H9 (cell line): ENCODE results near the gene UPF2. TPM values are rescaled to one million over a fixed set of nuclear protein-coding genes. Genes with fewer than 3 reads are reported as not detected.

ENCODE experiments used
- DNase-seq: peaks from one replicate; pipeline ENCODE4 v3.0.0-alpha.2; 2017
- H2AFZ ChIP-seq: one replicate; pipeline ENCODE4 v1.6.1; 2013; ENCODE audit warnings: mild to moderate bottlenecking, low read length, control low read depth, moderate library complexity
- H2AK5ac ChIP-seq: 2 replicates; pipeline ENCODE4 v1.6.1; 2013; ENCODE audit warnings: low read length, control low read depth, mixed read lengths; ENCODE audit not compliant: insufficient read length
- H2BK120ac ChIP-seq: one replicate; pipeline ENCODE4 v1.6.1; 2013; ENCODE audit warnings: low read depth, mild to moderate bottlenecking, low read length, control low read depth, inconsistent platforms; ENCODE audit not compliant: poor library complexity, severe bottlenecking
- H2BK12ac ChIP-seq: 2 replicates; pipeline ENCODE4 v1.6.1; 2013; ENCODE audit warnings: low read length, control low read depth, mixed read lengths, low read depth; ENCODE audit not compliant: insufficient read length
- H2BK15ac ChIP-seq: 2 replicates; pipeline ENCODE4 v1.6.1; 2013; ENCODE audit warnings: low read depth, low read length, control low read depth
- H2BK20ac ChIP-seq: one replicate; pipeline ENCODE4 v1.6.1; 2013; ENCODE audit warnings: low read depth, mild to moderate bottlenecking, low read length, control low read depth, inconsistent platforms; ENCODE audit not compliant: poor library complexity, severe bottlenecking
- H2BK5ac ChIP-seq: 2 replicates; pipeline ENCODE4 v1.6.1; 2013; ENCODE audit warnings: low read length, control low read depth, mixed read lengths; ENCODE audit not compliant: insufficient read length
- H3K14ac ChIP-seq: 2 replicates; pipeline ENCODE4 v1.6.1; 2013; ENCODE audit warnings: low read length, control low read depth; ENCODE audit not compliant: insufficient read depth
- H3K18ac ChIP-seq: 2 replicates; pipeline ENCODE4 v1.6.1; 2013; ENCODE audit warnings: low read depth, mild to moderate bottlenecking, mixed read lengths, low read length, control low read depth; ENCODE audit not compliant: insufficient read length
- H3K23ac ChIP-seq: 2 replicates; pipeline ENCODE4 v1.6.1; 2013; ENCODE audit warnings: low read length, control low read depth, mixed read lengths, low read depth; ENCODE audit not compliant: insufficient read length
- H3K23me2 ChIP-seq: 2 replicates; pipeline ENCODE4 v1.6.1; 2013; ENCODE audit warnings: low read depth, mild to moderate bottlenecking, mixed read lengths, low read length, control low read depth; ENCODE audit not compliant: insufficient read length, poor library complexity, severe bottlenecking
- H3K27ac ChIP-seq: 2 replicates; pipeline ENCODE4 v1.5.1; 2013; ENCODE audit warnings: low read length, control low read depth, mixed read lengths, low read depth; ENCODE audit not compliant: insufficient read length
- H3K27me3 ChIP-seq: 2 replicates; pipeline ENCODE4 v1.6.1; 2013; ENCODE audit warnings: low read length, control low read depth, inconsistent platforms; ENCODE audit not compliant: insufficient read depth
- H3K4ac ChIP-seq: 2 replicates; pipeline ENCODE4 v1.6.1; 2013; ENCODE audit warnings: low read depth, mild to moderate bottlenecking, control low read depth, inconsistent platforms, low read length, moderate library complexity
- H3K4me1 ChIP-seq: 2 replicates; pipeline ENCODE4 v1.6.1; 2013; ENCODE audit warnings: low read length, control low read depth, inconsistent platforms; ENCODE audit not compliant: insufficient read depth
- H3K4me2 ChIP-seq: 2 replicates; pipeline ENCODE4 v1.6.1; 2013; ENCODE audit warnings: low read length, control low read depth, mixed read lengths; ENCODE audit not compliant: insufficient read length, insufficient read depth
- H3K56ac ChIP-seq: 2 replicates; pipeline ENCODE4 v1.6.1; 2013; ENCODE audit warnings: low read depth, mild to moderate bottlenecking, mixed read lengths, low read length, control low read depth; ENCODE audit not compliant: insufficient read length
- H3K79me1 ChIP-seq: 2 replicates; pipeline ENCODE4 v1.6.1; 2013; ENCODE audit warnings: low read depth, mild to moderate bottlenecking, moderate library complexity, low read length, control low read depth, inconsistent platforms; ENCODE audit not compliant: insufficient read depth, poor library complexity, severe bottlenecking
- H3K79me2 ChIP-seq: 2 replicates; pipeline ENCODE4 v1.6.1; 2013; ENCODE audit warnings: low read length, control low read depth, inconsistent platforms; ENCODE audit not compliant: insufficient read depth
- H3K9ac ChIP-seq: 2 replicates; pipeline ENCODE4 v1.6.1; 2013; ENCODE audit warnings: low read length, control low read depth, mixed read lengths; ENCODE audit not compliant: insufficient read length; ENCODE audit errors: extremely low read depth
- H3K9me3 ChIP-seq: one replicate; pipeline ENCODE4 v1.6.1; 2013; ENCODE audit warnings: low read depth, low read length, inconsistent platforms; ENCODE audit not compliant: control insufficient read depth
- H3T11ph ChIP-seq: one replicate; pipeline ENCODE4 v1.6.1; 2013; ENCODE audit warnings: mild to moderate bottlenecking, low read length, control low read depth, inconsistent platforms
- H4K20me1 ChIP-seq: one replicate; pipeline ENCODE4 v1.6.1; 2013; ENCODE audit not compliant: control insufficient read depth, insufficient read length, insufficient read depth
- H4K5ac ChIP-seq: 2 replicates; pipeline ENCODE4 v1.6.1; 2013; ENCODE audit warnings: low read depth, mild to moderate bottlenecking, mixed read lengths, low read length, control low read depth; ENCODE audit not compliant: insufficient read length
- H4K8ac ChIP-seq: replicated peaks from 2 replicates; pipeline ENCODE4 v1.6.1; 2013; ENCODE audit warnings: low read length, control low read depth, mixed read lengths, low read depth; ENCODE audit not compliant: insufficient read length
- H4K91ac ChIP-seq: 2 replicates; pipeline ENCODE4 v1.6.1; 2013; ENCODE audit warnings: low read depth, mild to moderate bottlenecking, moderate library complexity, mixed read lengths, low read length, control low read depth; ENCODE audit not compliant: insufficient read length
- H3K27ac Mint-ChIP-seq, 3 experiments: 2 replicates in 2 of 3; 3 replicates in 1 of 3; pipeline ENCODE4 v1.8.0; 2020 to 2021; ENCODE audit warnings: mixed read lengths in 3 of 3, mild to moderate bottlenecking in 1 of 3, moderate library complexity in 1 of 3
- H3K27me3 Mint-ChIP-seq: 2 replicates; pipeline ENCODE4 v1.8.0; 2021; ENCODE audit warnings: low read depth, mild to moderate bottlenecking, moderate library complexity, mixed read lengths
- H3K36me3 Mint-ChIP-seq, 3 experiments: 2 replicates in 2 of 3; 3 replicates in 1 of 3; pipeline ENCODE4 v1.8.0; 2020 to 2021; ENCODE audit warnings: low read depth in 3 of 3, mixed read lengths in 3 of 3; ENCODE audit not compliant: insufficient read depth in 1 of 3
- H3K4me1 Mint-ChIP-seq, 2 experiments: 2 replicates each; pipeline ENCODE4 v1.8.0; 2020; ENCODE audit warnings: mixed read lengths in 2 of 2
- H3K4me3 Mint-ChIP-seq, 2 experiments: 2 replicates in 1 of 2; 3 replicates in 1 of 2; pipeline ENCODE4 v1.8.0; 2020 to 2021; ENCODE audit warnings: mild to moderate bottlenecking in 2 of 2, mixed read lengths in 2 of 2, moderate library complexity in 1 of 2
- H3K9me3 Mint-ChIP-seq, 2 experiments: 2 replicates in 1 of 2; 3 replicates in 1 of 2; pipeline ENCODE4 v1.8.0; 2020; ENCODE audit warnings: mild to moderate bottlenecking in 2 of 2, mixed read lengths in 2 of 2, moderate library complexity in 1 of 2
- WGBS: extraction: QIAGEN DNeasy Blood & Tissue Kit; methylation state at CpG from one replicate; pipeline ENCODE4 v1.1.7; 2013; ENCODE audit warnings: missing lambda C conversion rate, low lambda C conversion rate, mixed read lengths; ENCODE audit not compliant: insufficient read length; ENCODE audit errors: extremely low coverage; 5-methylcytosine and 5-hydroxymethylcytosine counted together
- total RNA-seq: library from RNA; stranded (reverse); gene quantifications from 2 replicates; pipeline ENCODE4 v1.2.1, GENCODE V29; 2021
- TF ChIP-seq, protein P1 (sequence below): fragments of 200-600 bp; sonication (generic); conservative IDR thresholded peaks from 3 replicates; pipeline ENCODE4 v1.8.0; 2021; ENCODE audit warnings: antibody characterized with exemption, mild to moderate bottlenecking

The UPF2 gene
- total RNA-seq, 1 experiment from 2014 or later, result 34.1 TPM

DNA sequence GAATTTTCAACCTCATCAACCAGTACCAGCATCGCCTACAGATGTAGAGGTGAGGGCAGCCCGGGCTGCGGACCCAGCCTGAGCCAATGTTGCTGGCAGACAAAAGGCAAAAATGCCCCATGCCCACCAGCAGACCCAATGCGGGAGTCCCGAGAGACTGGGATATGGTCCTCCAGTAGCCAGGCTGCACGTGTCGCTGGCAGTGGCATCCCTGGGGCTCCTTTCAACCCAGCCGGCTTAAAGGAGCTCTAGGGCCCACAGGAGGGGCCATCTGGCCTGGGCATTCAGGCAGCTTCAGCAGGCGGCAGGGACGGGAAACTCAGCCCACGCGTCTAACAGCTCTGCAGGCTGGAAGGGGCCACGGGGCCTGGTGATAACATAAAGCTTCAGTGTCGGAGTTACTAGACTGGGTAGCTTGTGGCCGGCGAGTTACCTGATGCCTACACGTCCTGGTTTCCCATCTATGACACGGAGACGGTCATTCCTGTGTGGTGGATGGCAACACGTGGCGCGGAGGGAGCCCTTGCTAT is 148.8 kb downstream of the UPF2 start:
- no CpG with 5 or more reads among the region's 22 CpGs for WGBS
- Histone ChIP-seq H4K20me1 (no peaks in the 10 kb centered on the region), H2BK5ac (no peak overlapping the region), H3K23ac (no peak overlapping the region), H2BK15ac (no peak overlapping the region), H2BK20ac (no peak overlapping the region), H3K4ac (no peak overlapping the region), H3K9ac (no peak overlapping the region), H3K18ac (no peak overlapping the region), H3K27me3 (no peaks in the 10 kb centered on the region), H4K5ac (no peak overlapping the region), H3K79me1 (no peaks in the 10 kb centered on the region), H3K9me3 (no peaks in the 10 kb centered on the region), H3T11ph (no peak overlapping the region), H3K4me2 (no peak overlapping the region), H3K56ac (no peak overlapping the region), H2AFZ (no peak overlapping the region), H2BK120ac (no peak overlapping the region), H2AK5ac (no peak overlapping the region), H3K79me2 (no peaks in the 10 kb centered on the region), H4K91ac (no peak overlapping the region), H3K4me1 (no peaks in the 10 kb centered on the region), H2BK12ac (no peak overlapping the region), H3K27ac (no peak overlapping the region), H3K23me2 (no peaks in the 10 kb centered on the region), H3K14ac (no peak overlapping the region), H4K8ac (no peak overlapping the region)
- Mint-ChIP-seq H3K4me3 (no peak overlapping the region), H3K4me1 (peaks cover 0 to 10% of the 10 kb centered on the region in 2 experiments), H3K9me3 (no peaks in the 10 kb centered on the region; a peak in 1 of 5 replicates), H3K27ac (no peak overlapping the region), H3K36me3 (no peaks in the 10 kb centered on the region), H3K27me3 (no peaks in the 10 kb centered on the region)
- DNase-seq, result peak; percentile 27
- TF ChIP-seq, protein P1, sequence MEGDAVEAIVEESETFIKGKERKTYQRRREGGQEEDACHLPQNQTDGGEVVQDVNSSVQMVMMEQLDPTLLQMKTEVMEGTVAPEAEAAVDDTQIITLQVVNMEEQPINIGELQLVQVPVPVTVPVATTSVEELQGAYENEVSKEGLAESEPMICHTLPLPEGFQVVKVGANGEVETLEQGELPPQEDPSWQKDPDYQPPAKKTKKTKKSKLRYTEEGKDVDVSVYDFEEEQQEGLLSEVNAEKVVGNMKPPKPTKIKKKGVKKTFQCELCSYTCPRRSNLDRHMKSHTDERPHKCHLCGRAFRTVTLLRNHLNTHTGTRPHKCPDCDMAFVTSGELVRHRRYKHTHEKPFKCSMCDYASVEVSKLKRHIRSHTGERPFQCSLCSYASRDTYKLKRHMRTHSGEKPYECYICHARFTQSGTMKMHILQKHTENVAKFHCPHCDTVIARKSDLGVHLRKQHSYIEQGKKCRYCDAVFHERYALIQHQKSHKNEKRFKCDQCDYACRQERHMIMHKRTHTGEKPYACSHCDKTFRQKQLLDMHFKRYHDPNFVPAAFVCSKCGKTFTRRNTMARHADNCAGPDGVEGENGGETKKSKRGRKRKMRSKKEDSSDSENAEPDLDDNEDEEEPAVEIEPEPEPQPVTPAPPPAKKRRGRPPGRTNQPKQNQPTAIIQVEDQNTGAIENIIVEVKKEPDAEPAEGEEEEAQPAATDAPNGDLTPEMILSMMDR, result no peak
